Lung (tissue), 12 donors: ENCODE results near the gene HFE. TPM values are rescaled to one million over a fixed set of nuclear protein-coding genes. Genes with fewer than 3 reads are reported as not detected.

ENCODE experiments used
- ATAC-seq: fragments of 200-7000 bp; cut with Tn5 transposase; one replicate; pipeline ENCODE4 v1.9.1; 2020; ENCODE audit warnings: moderate number of reproducible peaks; ENCODE audit not compliant: insufficient read depth, low FRiP score
- DNase-seq, 3 donors: peaks; one replicate each; pipeline ENCODE4 v3.0.0-alpha.2; 2013 to 2017
- H3K27ac ChIP-seq, 2 donors: one replicate each; pipeline ENCODE4 v1.5.1; 2013; ENCODE audit warnings: mild to moderate bottlenecking in 2 of 2, moderate library complexity in 2 of 2, control low read depth in 1 of 2, inconsistent platforms in 1 of 2, low read depth in 1 of 2, low read length in 1 of 2
- H3K27me3 ChIP-seq, 3 donors: one replicate each; pipeline ENCODE4 v1.5.1; 2013; ENCODE audit warnings: low read length in 2 of 3; ENCODE audit not compliant: control insufficient read depth in 3 of 3, insufficient read depth in 3 of 3
- H3K36me3 ChIP-seq, 4 donors: one replicate each; pipeline ENCODE4 v1.5.1; 2013; ENCODE audit warnings: low read length in 4 of 4, mild to moderate bottlenecking in 1 of 4, moderate library complexity in 1 of 4; ENCODE audit not compliant: control insufficient read depth in 4 of 4, insufficient read depth in 4 of 4
- H3K4me1 ChIP-seq, 5 donors: one replicate each; pipeline ENCODE4 v1.5.1; 2013; ENCODE audit warnings: low read length in 5 of 5, mild to moderate bottlenecking in 2 of 5, moderate library complexity in 1 of 5; ENCODE audit not compliant: control insufficient read depth in 5 of 5, insufficient read depth in 5 of 5
- H3K4me3 ChIP-seq: one replicate; pipeline ENCODE4 v1.5.1; 2013; ENCODE audit warnings: mild to moderate bottlenecking, control low read depth, moderate library complexity
- H3K9ac ChIP-seq, 2 donors: one replicate each; pipeline ENCODE4 v1.5.1; 2013; ENCODE audit warnings: low read length in 2 of 2, control low read depth in 1 of 2; ENCODE audit not compliant: insufficient read depth in 1 of 2
- H3K9me3 ChIP-seq, 4 donors: one replicate each; pipeline ENCODE4 v1.5.1; 2013; ENCODE audit warnings: low read length in 3 of 4, mild to moderate bottlenecking in 1 of 4, moderate library complexity in 1 of 4; ENCODE audit not compliant: control insufficient read depth in 4 of 4, insufficient read depth in 3 of 4
- WGBS, 2 donors: extraction: QIAGEN DNeasy Blood & Tissue Kit; methylation state at CpG; one replicate each; pipeline ENCODE4 v1.1.7; 2013; 5-methylcytosine and 5-hydroxymethylcytosine counted together
- polyA plus RNA-seq, 2 donors: library from polyadenylated mRNA; stranded (reverse); fragments of 200-250 nt; gene quantifications; one replicate each; pipeline ENCODE4 v1.2.1, GENCODE V29; 2013
- total RNA-seq, 2 donors: library from RNA; depleted of rRNA in 1 of 2; stranded (reverse); fragments of >200 nt in 1 of 2; gene quantifications; one replicate each; pipeline ENCODE4 v1.2.1, GENCODE V29; 2014 to 2021
- TF ChIP-seq, protein P1 (sequence below): IDR thresholded peaks from 2 replicates; pipeline ENCODE4 v1.5.1; 2012; ENCODE audit warnings: mild to moderate bottlenecking; ENCODE audit errors: control extremely low read depth, extremely low read depth
- donor health status: control.
- donor health status: control.
- donor health status: Bipolar disorder and iron deficiency.
- donor health status: healthy.
- donor health status: DM: yes; HTN: yes; CAD: no.

The HFE gene
- total and polyA plus RNA-seq, 4 donors = 3.1 to 10.7 (median 7.0) TPM

DNA sequence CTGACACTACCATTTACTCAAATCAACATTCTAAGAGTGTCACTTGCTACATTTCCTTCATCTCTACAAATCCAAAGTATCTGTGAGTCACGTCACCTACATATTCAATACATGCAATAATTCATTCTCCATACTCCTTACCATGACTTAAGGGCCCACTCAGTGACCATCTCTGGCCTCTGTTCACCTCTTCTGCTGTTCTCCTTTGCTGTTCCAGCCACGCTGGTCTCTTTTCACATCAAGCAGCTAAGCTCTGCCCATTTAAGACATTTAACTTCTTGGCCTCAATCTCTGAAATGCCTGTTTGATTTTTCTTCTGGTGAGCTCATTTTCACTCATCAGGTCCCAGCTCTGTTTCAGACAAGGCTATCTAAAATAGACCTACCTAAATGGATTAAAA, 46.5 kb downstream of the HFE start:
- peaks cover 0 to 7% (median 0%) of the 10 kb centered on the region in 5 donors for H3K4me1 ChIP-seq
- no peak overlapping the region for H3K9ac ChIP-seq
- no peak overlapping the region for H3K27ac ChIP-seq
- ATAC-seq (no peak), DNase-seq (no peak)
- no peaks in the 10 kb centered on the region for H3K9me3 ChIP-seq
- WGBS, 2 donors = 88 to 93% methylated on average over 2 of the region's 2 CpGs
- no peaks in the 10 kb centered on the region for H3K27me3 ChIP-seq
- TF ChIP-seq, protein P1, sequence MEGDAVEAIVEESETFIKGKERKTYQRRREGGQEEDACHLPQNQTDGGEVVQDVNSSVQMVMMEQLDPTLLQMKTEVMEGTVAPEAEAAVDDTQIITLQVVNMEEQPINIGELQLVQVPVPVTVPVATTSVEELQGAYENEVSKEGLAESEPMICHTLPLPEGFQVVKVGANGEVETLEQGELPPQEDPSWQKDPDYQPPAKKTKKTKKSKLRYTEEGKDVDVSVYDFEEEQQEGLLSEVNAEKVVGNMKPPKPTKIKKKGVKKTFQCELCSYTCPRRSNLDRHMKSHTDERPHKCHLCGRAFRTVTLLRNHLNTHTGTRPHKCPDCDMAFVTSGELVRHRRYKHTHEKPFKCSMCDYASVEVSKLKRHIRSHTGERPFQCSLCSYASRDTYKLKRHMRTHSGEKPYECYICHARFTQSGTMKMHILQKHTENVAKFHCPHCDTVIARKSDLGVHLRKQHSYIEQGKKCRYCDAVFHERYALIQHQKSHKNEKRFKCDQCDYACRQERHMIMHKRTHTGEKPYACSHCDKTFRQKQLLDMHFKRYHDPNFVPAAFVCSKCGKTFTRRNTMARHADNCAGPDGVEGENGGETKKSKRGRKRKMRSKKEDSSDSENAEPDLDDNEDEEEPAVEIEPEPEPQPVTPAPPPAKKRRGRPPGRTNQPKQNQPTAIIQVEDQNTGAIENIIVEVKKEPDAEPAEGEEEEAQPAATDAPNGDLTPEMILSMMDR = no peak
- peaks cover 0 to 14% (median 6%) of the 10 kb centered on the region in 4 donors for H3K36me3 ChIP-seq
- H3K4me3 ChIP-seq = no peak overlapping the region

DNA sequence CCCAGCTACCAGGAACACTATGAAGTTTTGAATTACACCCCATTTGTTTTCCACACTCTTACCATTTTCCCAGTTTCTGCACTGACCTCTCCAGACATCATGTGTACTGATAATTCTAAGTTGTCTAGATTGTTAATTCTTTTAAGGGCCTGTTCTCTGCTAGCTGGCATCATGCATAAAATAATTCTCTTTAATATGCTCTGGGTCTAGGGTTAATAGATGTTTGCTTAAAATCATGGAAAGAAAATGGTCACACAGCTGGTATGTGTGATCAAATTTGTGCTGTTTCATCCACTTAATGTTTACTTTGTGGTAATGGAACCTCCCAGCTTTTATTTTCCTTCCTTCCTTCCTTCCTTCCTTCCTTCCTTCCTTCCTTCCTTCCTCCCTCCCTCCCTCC, 49.1 kb downstream of the HFE start:
- Histone ChIP-seq H3K36me3 (peaks cover 0 to 14% (median 8%) of the 10 kb centered on the region in 4 donors), H3K4me1 (peaks cover 0 to 3% (median 0%) of the 10 kb centered on the region in 5 donors), H3K9ac (no peak overlapping the region), H3K27me3 (no peaks in the 10 kb centered on the region), H3K27ac (no peak overlapping the region), H3K4me3 (no peak overlapping the region), H3K9me3 (no peaks in the 10 kb centered on the region)
- TF ChIP-seq, protein P1 = no peak
- no peak for ATAC-seq
- no peak for DNase-seq

GRCh38 chr6:26140254-26140966, 53.2 kb downstream of the HFE start:
- no peaks in the 10 kb centered on the region for H3K4me1 ChIP-seq
- TF ChIP-seq, protein P1 = no peak
- H3K9me3 ChIP-seq = no peaks in the 10 kb centered on the region
- ATAC-seq = no peak
- H3K4me3 ChIP-seq = no peak overlapping the region
- peaks cover 0 to 8% (median 8%) of the 10 kb centered on the region in 4 donors for H3K36me3 ChIP-seq
- 89 to 94% methylated on average over 4 of the region's 4 CpGs for WGBS, 2 donors
- no peak overlapping the region for H3K9ac ChIP-seq
- no peak overlapping the region for H3K27ac ChIP-seq
- no peaks in the 10 kb centered on the region for H3K27me3 ChIP-seq
- no peak for DNase-seq

DNA sequence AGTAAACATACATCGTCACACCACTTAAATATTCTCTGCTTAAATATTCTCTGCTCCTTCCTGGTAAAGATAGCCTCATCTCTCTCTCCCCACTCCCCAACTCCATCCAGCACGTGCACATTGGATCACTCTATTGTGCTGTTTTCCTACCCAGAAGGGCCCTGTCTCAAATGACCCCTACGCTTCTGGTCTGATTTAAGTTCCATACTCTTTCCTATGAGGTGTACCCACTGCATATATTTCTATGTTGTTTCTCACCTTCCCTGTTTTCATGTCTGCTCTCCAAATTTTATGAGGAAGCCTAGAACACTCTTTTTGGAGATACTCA, 53.7 kb downstream of the HFE start:
- H3K9me3 ChIP-seq = no peaks in the 10 kb centered on the region
- H3K4me3 ChIP-seq = no peak overlapping the region
- 93 to 98% methylated on average over 3 of the region's 3 CpGs for WGBS, 2 donors
- DNase-seq = no peak
- H3K36me3 ChIP-seq = peaks cover 0 to 8% (median 8%) of the 10 kb centered on the region in 4 donors
- H3K27ac ChIP-seq = no peak overlapping the region
- TF ChIP-seq, protein P1 = no peak
- no peak overlapping the region for H3K9ac ChIP-seq
- H3K27me3 ChIP-seq = no peaks in the 10 kb centered on the region
- no peaks in the 10 kb centered on the region for H3K4me1 ChIP-seq
- no peak for ATAC-seq
